Measurements from ENCODE around the gene NUBPL.
"Not testable (repeated sequence)": the region's sequence is repeated elsewhere in the genome, so short reads cannot be mapped to it uniquely, and the experiment has no call there.

NUBPL gene

DNA sequence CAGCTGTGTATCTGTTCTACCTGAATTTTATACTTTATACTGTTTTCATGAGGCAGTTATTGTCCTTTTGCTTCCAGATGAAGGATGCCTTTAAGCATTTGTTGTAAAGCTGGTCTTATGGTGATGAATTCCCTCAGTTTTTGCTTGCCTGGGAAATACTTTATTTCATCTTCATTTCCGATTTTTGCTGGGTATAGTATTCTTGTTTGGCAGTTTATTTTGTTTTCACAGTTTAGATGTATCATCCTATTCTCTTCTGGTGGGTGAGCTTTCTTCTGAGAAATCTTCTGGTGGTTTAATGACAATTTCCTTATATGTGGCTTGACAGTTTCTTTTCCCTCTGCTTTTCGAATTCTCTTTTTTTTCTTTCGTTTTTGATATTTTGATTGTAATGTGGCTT, 188.1 kb downstream of the NUBPL start:
- DNase-seq: no peak

DNA sequence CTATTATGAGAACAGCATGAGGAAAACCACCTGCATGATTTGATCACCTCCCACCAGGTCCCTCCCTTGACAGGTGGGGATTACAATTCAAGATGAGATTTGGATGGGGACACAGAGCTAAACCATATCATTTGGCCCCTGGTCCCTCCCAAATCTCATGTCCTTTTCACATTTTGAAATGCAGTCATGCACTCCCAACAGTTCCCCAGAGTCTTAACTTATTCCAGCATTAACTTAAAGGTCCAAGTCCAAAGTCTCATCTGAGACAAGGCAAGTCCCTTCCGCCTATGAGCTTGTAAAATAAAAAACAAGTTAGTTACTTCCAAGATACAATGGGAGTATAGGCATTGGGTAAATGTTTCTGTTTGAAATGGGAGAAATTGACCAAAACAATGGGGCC, 189.8 kb downstream of the NUBPL start:
- not testable (repeated sequence) for DNase-seq

GRCh38 chr14:31752867-31753661, 191.9 kb downstream of the NUBPL start:
- DNase-seq: no peak

DNA sequence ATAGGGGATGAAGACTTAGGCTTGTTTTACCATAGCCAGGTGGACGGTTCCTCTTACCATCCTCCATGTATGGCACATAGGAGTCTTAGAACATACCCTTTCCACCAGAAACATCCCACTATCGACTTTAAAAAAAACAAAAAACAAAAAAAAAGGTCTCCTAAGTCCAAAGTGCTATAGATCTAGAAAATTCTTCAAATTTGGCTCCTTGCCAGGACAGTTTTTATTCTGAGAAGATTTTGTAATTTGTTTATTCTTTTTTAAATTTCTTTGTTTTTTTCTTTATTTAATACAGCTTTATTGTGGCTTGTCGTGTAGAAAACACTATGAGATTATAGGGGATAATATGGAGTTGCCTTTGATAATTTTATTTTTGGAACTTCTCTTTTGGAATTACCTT, 197.7 kb downstream of the NUBPL start:
- DNase-seq: no peak

DNA sequence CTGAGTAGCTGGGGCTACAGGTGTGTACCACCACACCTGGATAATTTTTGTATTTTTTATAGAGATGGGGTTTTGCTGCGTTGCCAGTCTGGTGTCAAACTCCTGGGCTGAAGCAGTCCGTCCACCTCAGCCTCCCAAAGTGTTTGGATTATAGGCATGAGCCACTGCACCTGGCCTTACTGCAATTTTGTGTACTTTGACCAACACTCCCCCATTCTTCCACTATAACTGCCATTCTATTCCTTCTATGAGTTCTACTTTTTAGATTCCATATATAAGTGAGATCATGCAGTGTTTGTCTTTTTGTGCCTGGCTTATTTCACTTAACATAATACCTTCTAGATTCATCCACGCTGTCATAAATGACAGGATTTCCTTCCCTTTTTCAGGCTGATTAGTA, 199.1 kb downstream of the NUBPL start:
- no peak for DNase-seq

- no peak for DNase-seq
Observed at GRCh38 chr14:31761325-31761724, 200.1 kb downstream of the NUBPL start.

- DNase-seq: no peak
Observed at GRCh38 chr14:31763041-31763440, 201.8 kb downstream of the NUBPL start.

GRCh38 chr14:31766315-31766892, 205.2 kb downstream of the NUBPL start:
- no peak for DNase-seq

DNA sequence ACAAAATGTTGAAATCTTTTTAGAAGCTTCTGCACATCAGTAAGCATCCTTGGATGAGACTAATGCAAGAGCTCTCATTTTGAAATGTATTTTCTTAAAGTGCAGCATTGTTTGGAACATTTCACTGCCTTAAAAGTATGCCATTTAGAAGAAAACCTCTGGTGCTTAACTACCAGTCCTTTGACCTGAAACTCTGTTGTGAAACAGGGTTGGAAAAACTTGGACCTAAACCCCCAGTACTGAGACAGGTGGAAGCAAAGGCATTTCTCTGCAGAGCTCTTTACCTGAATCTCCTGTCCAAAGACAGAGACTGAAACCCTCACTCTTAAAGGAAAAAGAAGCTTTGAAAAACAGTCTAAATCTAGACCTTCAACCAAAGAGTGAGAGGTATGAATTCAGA, 207.2 kb downstream of the NUBPL start:
- DNase-seq: no peak

GRCh38 chr14:31770271-31770670, 209.1 kb downstream of the NUBPL start:
- no peak for DNase-seq

GRCh38 chr14:31774567-31774966, 213.4 kb downstream of the NUBPL start:
- DNase-seq: no peak

DNA sequence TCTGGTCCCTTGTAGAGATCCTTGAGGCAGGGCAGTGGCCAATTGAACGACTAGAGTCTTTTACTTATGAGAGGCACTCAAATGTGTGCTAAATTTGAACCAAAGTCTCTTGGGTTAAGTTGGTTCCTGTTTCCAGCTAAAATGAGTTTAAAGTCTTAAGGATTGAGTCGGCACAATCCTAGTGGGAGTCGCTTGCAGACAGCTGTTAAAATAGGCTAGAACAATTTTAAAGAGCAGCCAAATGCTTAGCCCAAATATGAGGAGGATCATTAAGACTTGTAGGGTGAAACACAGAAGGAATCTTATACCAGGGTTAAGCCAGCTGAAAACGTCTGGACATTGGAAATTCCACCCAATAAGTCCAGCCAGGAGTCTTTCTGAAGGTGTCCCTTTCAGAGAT, 216.1 kb downstream of the NUBPL start:
- DNase-seq: no peak

DNA sequence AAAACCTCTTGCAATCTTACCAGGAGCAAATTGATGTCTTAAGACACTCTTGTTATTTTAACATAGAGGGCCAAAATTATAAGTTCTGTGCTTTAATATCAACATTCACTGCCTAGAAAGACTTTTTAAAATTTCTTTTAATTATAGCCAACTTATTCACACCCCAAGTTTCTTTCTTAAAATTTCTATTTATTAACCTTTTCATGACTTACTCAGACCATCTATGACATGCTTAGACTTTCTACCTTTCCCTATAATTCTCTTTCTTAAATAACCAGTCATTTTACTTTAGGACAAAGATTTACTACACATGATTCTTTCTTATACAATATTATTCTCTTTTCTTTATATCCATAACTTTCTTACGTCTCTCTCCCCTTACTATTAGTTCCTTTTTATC, 220.4 kb downstream of the NUBPL start:
- no peak for DNase-seq

DNA sequence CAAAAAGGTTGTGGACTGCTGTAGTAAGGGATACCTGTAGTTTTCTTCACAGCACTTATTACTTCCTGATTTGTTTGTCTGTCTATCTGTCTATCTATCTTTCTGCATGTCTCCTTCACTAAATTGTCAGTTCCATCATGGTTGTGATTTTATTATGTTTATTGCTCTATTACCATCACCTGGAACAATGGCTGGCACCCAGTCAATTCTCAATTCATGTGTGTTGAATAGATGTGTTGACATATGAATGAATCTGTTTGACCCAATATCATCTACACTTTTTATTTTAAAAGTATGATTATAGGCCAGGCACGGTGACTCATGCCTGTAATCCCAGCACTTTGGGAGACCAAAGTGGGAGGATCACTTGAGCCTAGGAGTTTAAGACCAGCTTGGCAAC, 224.4 kb downstream of the NUBPL start:
- DNase-seq: no peak

DNA sequence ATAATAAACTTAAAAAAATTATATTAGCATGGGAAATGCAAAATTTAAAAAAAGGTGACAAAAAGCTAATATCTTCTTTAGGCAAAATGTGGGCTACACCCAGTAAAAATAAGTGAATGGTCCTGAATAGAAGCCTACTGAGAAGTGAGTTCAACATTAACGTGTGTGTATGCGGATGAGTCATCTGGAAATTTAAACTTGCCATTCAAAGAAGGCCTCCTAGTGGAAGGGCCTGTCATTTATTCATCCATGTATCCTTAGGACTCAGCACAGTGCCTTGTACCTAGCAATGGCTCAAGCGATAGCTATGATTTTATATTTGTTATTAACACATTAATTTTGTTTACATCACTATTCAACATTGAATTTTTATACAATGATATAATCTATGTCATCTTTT, 226.2 kb downstream of the NUBPL start:
- DNase-seq: no peak

DNA sequence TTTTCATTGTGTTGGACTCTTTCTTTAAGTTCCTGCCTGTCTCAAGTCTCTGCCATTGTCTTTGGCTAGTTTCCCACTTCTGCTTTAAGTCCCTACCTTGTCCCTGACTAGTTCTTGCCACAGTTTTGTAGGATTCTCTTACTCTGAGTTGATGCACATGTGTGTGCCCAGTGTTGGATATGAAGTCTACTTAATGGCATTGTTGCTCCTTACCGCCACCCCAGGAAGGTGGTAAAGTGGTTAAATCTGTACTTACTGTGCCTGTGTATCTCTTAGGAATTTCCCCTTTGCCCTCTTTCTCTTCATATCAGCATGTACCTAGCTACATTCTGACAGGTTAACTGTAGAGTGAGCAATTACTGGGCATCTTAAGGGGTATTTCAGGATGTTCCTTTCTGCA, 227.1 kb downstream of the NUBPL start:
- no peak for DNase-seq

DNA sequence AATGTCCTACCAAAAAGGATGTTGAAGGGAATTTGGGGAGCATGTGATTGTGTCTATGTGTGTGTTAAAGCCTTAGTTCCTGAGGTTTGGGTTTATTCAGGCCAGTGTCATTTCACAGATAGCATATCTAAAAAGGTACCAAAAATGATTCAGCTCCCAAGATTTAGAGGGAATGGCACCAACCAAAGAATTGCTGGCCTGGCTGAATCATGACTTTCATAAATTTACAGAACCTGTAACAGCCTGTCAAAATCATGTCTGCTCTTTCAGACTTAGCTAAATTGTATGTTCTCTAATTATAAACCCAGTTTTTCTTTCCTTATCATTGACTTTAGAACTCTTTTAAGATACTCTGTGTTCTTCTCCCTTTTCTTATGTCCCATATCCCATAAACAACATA, 231.5 kb downstream of the NUBPL start:
- DNase-seq: no peak

GRCh38 chr14:31797946-31798345, 236.7 kb downstream of the NUBPL start:
- DNase-seq: not testable (repeated sequence)

- DNase-seq: no peak
Observed at GRCh38 chr14:31802838-31803237, 241.6 kb downstream of the NUBPL start.

- DNase-seq: no peak
Observed at GRCh38 chr14:31806249-31806648, 245.0 kb downstream of the NUBPL start.

DNA sequence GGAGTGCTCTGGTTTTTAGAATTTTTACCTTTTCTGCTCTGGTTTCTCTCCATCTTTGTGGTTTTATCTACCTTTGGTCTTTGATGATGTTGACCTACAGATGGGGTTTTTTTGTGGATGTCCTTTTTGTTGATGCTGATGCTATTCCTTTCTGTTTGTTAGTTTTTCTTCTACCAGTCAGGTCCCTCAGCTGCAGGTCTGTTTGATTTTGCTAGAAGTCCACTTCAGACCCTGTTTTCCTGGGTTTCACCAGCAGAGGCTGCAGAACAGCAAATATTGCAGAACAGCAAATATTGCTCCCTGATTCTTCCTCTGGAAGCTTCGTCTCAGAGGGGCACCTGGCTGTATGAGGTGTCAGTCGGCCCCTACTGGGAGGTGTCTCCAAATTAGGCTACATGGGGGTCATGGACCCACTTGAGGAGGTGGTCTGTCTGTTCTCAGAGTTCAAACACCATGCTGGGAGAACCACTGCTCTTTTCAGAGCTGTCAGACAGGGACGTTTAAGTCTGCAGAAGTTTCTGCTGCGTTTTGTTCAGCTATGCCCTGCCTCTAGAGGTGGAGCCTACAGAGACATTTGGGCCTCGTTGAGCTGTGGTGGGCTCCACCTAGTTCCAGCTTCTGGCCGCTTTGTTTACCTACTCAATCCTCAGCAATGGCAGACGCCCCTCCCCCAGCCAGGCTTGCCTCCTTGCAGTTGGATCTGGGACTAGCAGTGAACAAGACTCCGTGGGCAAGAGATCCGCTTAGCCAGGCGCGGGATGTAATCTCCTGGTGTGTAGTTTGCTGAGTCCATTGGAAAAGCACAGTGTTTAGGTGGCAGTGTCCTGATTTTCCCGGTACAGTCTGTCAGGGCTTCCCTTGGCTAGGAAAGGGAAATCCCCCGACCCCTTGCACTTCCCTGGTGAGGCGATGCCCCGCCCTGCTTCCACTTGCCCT, 250.8 kb downstream of the NUBPL start:
- not testable (repeated sequence) for DNase-seq

- not testable (repeated sequence) for DNase-seq
Observed at GRCh38 chr14:31813724-31814490, 252.7 kb downstream of the NUBPL start.

DNA sequence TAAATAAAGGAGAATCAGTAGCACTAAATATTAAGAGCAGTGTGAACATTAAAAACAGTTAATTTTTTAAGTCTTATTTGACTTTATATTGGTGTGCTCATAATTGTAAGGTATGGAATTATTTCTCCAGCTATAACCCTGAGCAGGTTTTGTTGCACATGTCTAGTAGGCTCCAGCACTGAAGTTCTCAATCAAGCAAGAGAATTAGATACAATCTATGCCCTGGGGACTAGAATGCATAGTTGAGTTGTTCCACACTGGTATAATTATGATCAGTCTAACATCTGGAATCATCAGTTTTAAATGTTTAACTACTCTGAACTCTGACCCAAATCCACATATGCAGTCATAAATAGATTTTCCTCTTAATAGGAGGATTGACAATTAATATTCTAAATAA, 258.1 kb downstream of the NUBPL start:
- no peak for DNase-seq
